GM18507 (cell line): ENCODE data around the gene ZPBP.

Experiments used
- DNase-seq: peaks from one replicate; pipeline ENCODE4 v3.0.0; 2011; ENCODE audit warnings: low read depth; ENCODE audit not compliant: insufficient read length; ENCODE audit errors: extremely low spot score
- FAIRE-seq: peaks from 2 replicates; lab custom pipeline; 2011; peaks lifted over from hg19 to GRCh38; lab: Jason Lieb, UNC

The ZPBP gene

GRCh38 chr7:50092579-50093491 lies at the start of gene ZPBP:
Gene ZPBP (minus strand): TSS chr7:50093246. CDS start chr7:50093194, 52 bp downstream.
- no peak for DNase-seq
- peak; percentile 87 for FAIRE-seq

- FAIRE-seq (peak; percentile 95), DNase-seq (no peak)
Observed at GRCh38 chr7:50142425-50143017, 49.5 kb upstream of the ZPBP start.

GRCh38 chr7:50141854-50142253 lies 48.8 kb upstream of the ZPBP start:
- FAIRE-seq: no peak
- DNase-seq: no peak

GRCh38 chr7:50141131-50141530 lies 48.1 kb upstream of the ZPBP start:
- DNase-seq: no peak
- no peak for FAIRE-seq

GRCh38 chr7:50140688-50141087 lies 47.6 kb upstream of the ZPBP start:
- DNase-seq: no peak
- FAIRE-seq: no peak

GRCh38 chr7:50138101-50138500 lies 45.1 kb upstream of the ZPBP start:
- no peak for DNase-seq
- no peak for FAIRE-seq

- DNase-seq: no peak
- no peak for FAIRE-seq
Observed at GRCh38 chr7:50125766-50126165, 32.7 kb upstream of the ZPBP start.

- DNase-seq (no peak), FAIRE-seq (no peak)
Observed at GRCh38 chr7:50121286-50121685, 28.2 kb upstream of the ZPBP start.

GRCh38 chr7:50119815-50120637 lies 27.0 kb upstream of the ZPBP start:
- FAIRE-seq: peak; percentile 67
- DNase-seq: no peak

GRCh38 chr7:50112250-50112649 lies 19.2 kb upstream of the ZPBP start:
- FAIRE-seq: no peak

GRCh38 chr7:50101873-50102272 lies 8.8 kb upstream of the ZPBP start:
- DNase-seq (no peak), FAIRE-seq (no peak)

More at GRCh38 chr7:50112250-50112649, 19.2 kb upstream of the ZPBP start:
- no peak for DNase-seq

- FAIRE-seq (no peak), DNase-seq (no peak)
Observed at GRCh38 chr7:50095634-50096033, 2.6 kb upstream of the ZPBP start.

GRCh38 chr7:50088463-50089129 lies 4.5 kb downstream of the ZPBP start:
- DNase-seq: no peak
- no peak for FAIRE-seq

- no peak for DNase-seq
- FAIRE-seq: no peak
Observed at GRCh38 chr7:50085344-50085743, 7.7 kb downstream of the ZPBP start.

GRCh38 chr7:50073093-50073492 lies 20.0 kb downstream of the ZPBP start:
- no peak for FAIRE-seq
- DNase-seq: no peak

GRCh38 chr7:50069613-50070012 lies 23.4 kb downstream of the ZPBP start:
- FAIRE-seq (peak; percentile 75), DNase-seq (no peak)

- DNase-seq: no peak
- FAIRE-seq: no peak
Observed at GRCh38 chr7:50068850-50069551, 24.0 kb downstream of the ZPBP start.

- FAIRE-seq (no peak), DNase-seq (no peak)
Observed at GRCh38 chr7:50068026-50068425, 25.0 kb downstream of the ZPBP start.

GRCh38 chr7:50062951-50063350 lies 30.1 kb downstream of the ZPBP start:
- FAIRE-seq (no peak), DNase-seq (no peak)
